Left ventricle myocardium inferior (tissue), 1 donor: Measurements from ENCODE around the gene ACP4. TPM values are rescaled to one million over a fixed set of nuclear protein-coding genes. Genes with fewer than 3 reads are reported as not detected.
"Not testable (repeated sequence)": the region's sequence is repeated elsewhere in the genome, so short reads cannot be mapped to it uniquely, and the experiment has no call there.

Source experiments
- DNase-seq: peaks from one replicate; pipeline ENCODE4 v3.0.0-alpha.2; 2020
- H3K27ac ChIP-seq: fragments of 200-600 bp; replicated peaks from 2 replicates; pipeline ENCODE4 v1.8.0; 2021
- H3K27me3 ChIP-seq: fragments of 200-600 bp; 2 replicates; pipeline ENCODE4 v1.8.0; 2021; ENCODE audit warnings: low read depth
- H3K36me3 ChIP-seq: fragments of 200-600 bp; 2 replicates; pipeline ENCODE4 v1.8.0; 2021
- H3K4me1 ChIP-seq: fragments of 200-600 bp; 2 replicates; pipeline ENCODE4 v1.8.0; 2021
- H3K4me3 ChIP-seq: fragments of 200-600 bp; 2 replicates; pipeline ENCODE4 v1.8.0; 2021; ENCODE audit warnings: mild to moderate bottlenecking, moderate library complexity
- H3K9me3 ChIP-seq: fragments of 200-600 bp; replicated peaks from 2 replicates; pipeline ENCODE4 v1.8.0; 2021
- intact Hi-C: fragments of 100-400 bp; cut with micrococcal nuclease; formaldehyde crosslinking; loops from one replicate; pipeline ENCODE4 v1.11.0; 2022
- long read RNA-seq: library from polyadenylated mRNA; unstranded; transcript quantifications from one replicate; pipeline ENCODE4 v2.0.0, GENCODE V29; 2021
- total RNA-seq: library from RNA; stranded (reverse); fragmentation: NEBNext Ultra II Directional; extraction: Animal tissue kit (Norgen Biotek cat#: 25700); gene quantifications from one replicate; pipeline ENCODE4 v1.2.1, GENCODE V29; 2021
- TF ChIP-seq, protein P1 (sequence below): fragments of 200-600 bp; IDR thresholded peaks from 2 replicates; pipeline ENCODE4 v1.8.0; 2021; ENCODE audit warnings: antibody characterized with exemption, mild to moderate bottlenecking, borderline replicate concordance
- donor health status: DM: no; HTN: yes; CAD: no; lungs with severe emphysema.

Gene ACP4, protein sequence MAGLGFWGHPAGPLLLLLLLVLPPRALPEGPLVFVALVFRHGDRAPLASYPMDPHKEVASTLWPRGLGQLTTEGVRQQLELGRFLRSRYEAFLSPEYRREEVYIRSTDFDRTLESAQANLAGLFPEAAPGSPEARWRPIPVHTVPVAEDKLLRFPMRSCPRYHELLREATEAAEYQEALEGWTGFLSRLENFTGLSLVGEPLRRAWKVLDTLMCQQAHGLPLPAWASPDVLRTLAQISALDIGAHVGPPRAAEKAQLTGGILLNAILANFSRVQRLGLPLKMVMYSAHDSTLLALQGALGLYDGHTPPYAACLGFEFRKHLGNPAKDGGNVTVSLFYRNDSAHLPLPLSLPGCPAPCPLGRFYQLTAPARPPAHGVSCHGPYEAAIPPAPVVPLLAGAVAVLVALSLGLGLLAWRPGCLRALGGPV
- not detected for total RNA-seq
- long read RNA-seq = 0 reads

DNA sequence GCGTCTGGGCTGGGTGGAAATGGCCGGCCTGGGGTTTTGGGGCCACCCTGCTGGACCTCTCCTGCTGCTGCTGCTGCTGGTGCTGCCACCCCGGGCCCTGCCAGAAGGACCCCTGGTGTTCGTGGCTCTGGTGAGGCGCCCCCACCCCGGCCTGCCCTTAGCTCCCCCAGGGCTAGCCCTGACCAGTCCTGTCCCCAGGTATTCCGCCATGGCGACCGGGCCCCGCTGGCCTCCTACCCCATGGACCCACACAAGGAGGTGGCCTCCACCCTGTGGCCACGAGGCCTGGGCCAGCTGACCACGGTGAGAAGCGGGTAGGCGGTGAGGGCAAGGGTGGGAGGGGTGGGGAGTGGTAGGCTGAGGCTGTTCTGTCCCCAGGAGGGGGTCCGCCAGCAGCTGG, at the start of gene ACP4:
Gene ACP4, plus strand, starts transcription at position 20 of the 400 bp plus-strand sequence. Its CDS starts 0 bp downstream, at position 20.
- Histone ChIP-seq H3K27ac (no peak within 1 kb of the TSS), H3K36me3 (no peaks in the 10 kb centered on the region), H3K9me3 (no peaks in the 10 kb centered on the region), H3K4me3 (no peak within 1 kb of the TSS), H3K4me1 (no peaks in the 10 kb centered on the region), H3K27me3 (peaks cover 14% of the 10 kb centered on the region)
- no peak for DNase-seq
- intact Hi-C loops = no loop called here
- TF ChIP-seq, protein P1, sequence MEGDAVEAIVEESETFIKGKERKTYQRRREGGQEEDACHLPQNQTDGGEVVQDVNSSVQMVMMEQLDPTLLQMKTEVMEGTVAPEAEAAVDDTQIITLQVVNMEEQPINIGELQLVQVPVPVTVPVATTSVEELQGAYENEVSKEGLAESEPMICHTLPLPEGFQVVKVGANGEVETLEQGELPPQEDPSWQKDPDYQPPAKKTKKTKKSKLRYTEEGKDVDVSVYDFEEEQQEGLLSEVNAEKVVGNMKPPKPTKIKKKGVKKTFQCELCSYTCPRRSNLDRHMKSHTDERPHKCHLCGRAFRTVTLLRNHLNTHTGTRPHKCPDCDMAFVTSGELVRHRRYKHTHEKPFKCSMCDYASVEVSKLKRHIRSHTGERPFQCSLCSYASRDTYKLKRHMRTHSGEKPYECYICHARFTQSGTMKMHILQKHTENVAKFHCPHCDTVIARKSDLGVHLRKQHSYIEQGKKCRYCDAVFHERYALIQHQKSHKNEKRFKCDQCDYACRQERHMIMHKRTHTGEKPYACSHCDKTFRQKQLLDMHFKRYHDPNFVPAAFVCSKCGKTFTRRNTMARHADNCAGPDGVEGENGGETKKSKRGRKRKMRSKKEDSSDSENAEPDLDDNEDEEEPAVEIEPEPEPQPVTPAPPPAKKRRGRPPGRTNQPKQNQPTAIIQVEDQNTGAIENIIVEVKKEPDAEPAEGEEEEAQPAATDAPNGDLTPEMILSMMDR = no peak

DNA sequence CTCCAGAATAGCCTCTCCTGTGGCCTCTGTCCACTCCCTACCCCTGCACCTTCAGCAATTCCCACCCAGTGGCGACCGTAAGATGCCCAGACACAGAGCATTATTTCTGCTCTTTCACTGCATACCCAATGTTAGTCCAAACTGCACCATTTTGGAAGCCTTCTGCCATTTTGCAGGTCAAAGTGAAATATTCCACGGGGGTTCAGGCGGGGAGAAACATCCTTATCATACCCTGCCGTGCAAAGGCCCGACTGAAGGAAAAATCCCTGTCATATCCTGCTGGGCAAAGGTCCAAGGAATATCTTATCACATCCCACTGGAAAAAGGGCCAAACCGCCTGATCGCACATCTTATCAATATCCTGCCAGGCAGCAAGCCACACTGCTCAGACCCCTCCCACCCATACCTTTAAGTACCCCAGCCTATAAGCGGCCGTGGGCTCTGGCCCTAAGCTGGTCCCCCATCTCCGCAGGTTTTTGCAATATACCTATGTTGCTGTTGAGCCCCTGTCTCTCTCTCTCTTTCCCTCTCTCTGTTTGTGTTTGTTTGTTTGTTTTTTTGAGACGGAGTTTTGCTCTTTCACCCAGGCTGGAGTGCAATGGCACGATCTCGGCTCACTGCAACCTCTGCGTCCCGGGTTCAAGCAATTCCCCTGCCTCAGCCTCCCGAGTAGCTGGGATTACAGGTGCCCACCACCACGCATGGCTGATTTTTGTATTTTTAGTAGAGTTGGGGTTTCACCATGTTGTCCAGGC, 48.9 kb upstream of the ACP4 start:
- Histone ChIP-seq H3K27ac (no peak overlapping the region), H3K36me3 (no peaks in the 10 kb centered on the region), H3K27me3 (peaks cover 81% of the 10 kb centered on the region), H3K9me3 (no peaks in the 10 kb centered on the region), H3K4me3 (no peak overlapping the region), H3K4me1 (no peaks in the 10 kb centered on the region)
- TF ChIP-seq, protein P1 = no peak
- intact Hi-C loops = no loop called here
- no peak for DNase-seq

DNA sequence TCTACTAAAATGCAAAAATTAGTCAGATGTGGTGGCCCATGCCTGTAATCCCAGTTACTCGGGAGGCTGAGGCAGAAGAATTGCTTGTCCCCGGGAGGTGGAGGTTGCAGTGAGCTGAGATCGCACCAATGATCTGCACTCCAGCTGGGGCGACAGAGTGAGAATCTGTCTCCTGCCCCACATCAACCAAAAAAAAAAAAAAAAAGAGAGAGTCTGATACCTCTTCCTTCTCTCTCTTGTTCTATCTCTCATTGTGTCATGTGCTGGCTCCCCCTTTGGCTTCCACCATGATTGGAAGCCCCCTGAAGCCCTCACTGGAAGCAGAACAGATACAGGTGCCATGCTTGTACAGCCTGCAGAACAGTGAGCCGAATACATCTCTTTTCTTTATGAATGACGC, 46.7 kb upstream of the ACP4 start:
- Histone ChIP-seq H3K27me3 (peaks cover 74% of the 10 kb centered on the region), H3K9me3 (no peaks in the 10 kb centered on the region), H3K4me1 (no peaks in the 10 kb centered on the region), H3K27ac (no peak overlapping the region), H3K36me3 (no peaks in the 10 kb centered on the region), H3K4me3 (no peak overlapping the region)
- intact Hi-C loops = no loop called here
- no peak for DNase-seq
- TF ChIP-seq, protein P1 = no peak

DNA sequence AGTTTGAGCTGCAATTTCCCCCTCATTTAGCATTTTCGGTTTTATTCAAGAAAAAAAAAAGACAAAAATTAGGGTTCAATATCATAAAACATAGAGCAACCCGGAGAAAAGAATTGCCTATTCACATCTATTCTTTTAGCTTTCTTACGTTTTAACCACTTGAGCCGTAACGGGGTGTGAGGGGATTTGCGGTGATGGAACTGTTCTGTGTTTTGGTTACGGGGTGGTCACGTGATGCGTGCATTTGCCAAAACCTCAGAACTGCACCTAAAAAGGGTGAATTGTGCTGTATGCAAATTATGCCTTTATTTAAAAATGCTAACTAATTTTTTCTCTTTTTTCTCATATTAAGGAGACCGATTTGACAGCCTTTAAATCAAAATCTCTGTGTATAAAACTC, 45.0 kb upstream of the ACP4 start:
- intact Hi-C loops = no loop called here
- no peaks in the 10 kb centered on the region for H3K4me1 ChIP-seq
- no peaks in the 10 kb centered on the region for H3K36me3 ChIP-seq
- no peak overlapping the region for H3K27ac ChIP-seq
- no peak overlapping the region for H3K4me3 ChIP-seq
- peaks cover 74% of the 10 kb centered on the region for H3K27me3 ChIP-seq
- TF ChIP-seq, protein P1 = no peak
- no peak for DNase-seq
- H3K9me3 ChIP-seq = no peaks in the 10 kb centered on the region

DNA sequence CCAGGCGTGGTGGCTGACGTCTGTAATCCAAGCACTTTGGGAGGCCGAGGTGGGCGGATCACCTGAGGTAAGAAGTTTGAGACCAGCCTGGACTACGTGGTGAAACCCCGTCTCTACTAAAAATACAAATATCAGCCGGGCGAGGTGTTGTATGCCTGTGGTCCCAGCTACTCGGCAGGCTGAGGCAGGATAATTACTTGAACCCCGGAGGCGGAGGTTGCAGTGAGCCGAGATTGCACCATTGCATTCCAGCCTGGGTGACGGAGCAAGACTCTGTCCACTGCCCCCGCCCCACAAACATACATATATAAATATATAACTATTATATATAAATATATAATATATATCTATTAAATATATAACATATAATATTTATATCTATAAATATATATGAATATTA, 43.1 kb upstream of the ACP4 start:
- H3K36me3 ChIP-seq, intact Hi-C loops, H3K27ac ChIP-seq, H3K4me1 ChIP-seq, DNase-seq, H3K4me3 ChIP-seq, H3K9me3 ChIP-seq: not testable (repeated sequence)
- peaks cover 74% of the 10 kb centered on the region for H3K27me3 ChIP-seq

DNA sequence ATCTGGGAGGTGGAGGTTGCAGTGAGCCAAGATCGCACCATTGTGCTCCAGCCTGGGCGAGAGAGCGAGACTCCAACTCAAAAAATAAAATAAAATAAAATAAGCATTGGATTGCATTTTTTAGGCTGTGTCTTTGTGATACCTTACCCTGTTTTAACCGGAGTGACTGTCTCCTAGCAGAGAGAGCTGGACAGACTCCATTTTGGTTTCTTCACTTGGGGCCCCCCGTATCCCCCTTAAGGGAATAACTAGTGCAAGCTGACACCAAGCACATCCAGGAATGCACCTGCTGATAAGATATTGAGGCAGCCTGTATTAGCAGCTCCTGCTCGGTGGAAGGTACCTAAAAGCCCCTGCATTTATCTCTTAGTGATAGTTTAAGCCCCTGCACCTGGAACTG, 40.7 kb upstream of the ACP4 start:
- no peak overlapping the region for H3K27ac ChIP-seq
- TF ChIP-seq, protein P1 = no peak
- no peak for DNase-seq
- H3K27me3 ChIP-seq = peaks cover 76% of the 10 kb centered on the region
- H3K4me1 ChIP-seq = no peaks in the 10 kb centered on the region
- no peaks in the 10 kb centered on the region for H3K9me3 ChIP-seq
- H3K36me3 ChIP-seq = no peaks in the 10 kb centered on the region
- intact Hi-C loops = no loop called here
- H3K4me3 ChIP-seq = no peak overlapping the region
